Loucy (cell line): ENCODE measurements around the gene CABLES1.

ENCODE experiments used
- H2AFZ ChIP-seq: fragments of 200-600 bp; sonication (generic); 2 replicates; pipeline ENCODE4 v1.6.0; 2016; ENCODE audit warnings: antibody characterized with exemption, mild to moderate bottlenecking, low read length, moderate library complexity
- H3F3A ChIP-seq: fragments of 200-600 bp; 2 replicates; pipeline ENCODE4 v1.6.0; 2016; ENCODE audit warnings: antibody characterized with exemption, low read depth, mild to moderate bottlenecking
- H3K27me3 ChIP-seq: fragments of 200-600 bp; sonication (generic); 2 replicates; pipeline ENCODE4 v1.6.1; 2014; ENCODE audit warnings: low read length, mild to moderate bottlenecking; ENCODE audit not compliant: insufficient read depth, poor library complexity, severe bottlenecking
- H3K36me3 ChIP-seq: fragments of 200-600 bp; sonication (generic); 2 replicates; pipeline ENCODE4 v1.6.1; 2016; ENCODE audit warnings: low read length; ENCODE audit not compliant: insufficient read depth
- H3K4me1 ChIP-seq: fragments of 200-600 bp; sonication (generic); 2 replicates; pipeline ENCODE4 v1.5.1; 2014; ENCODE audit warnings: low read length, mild to moderate bottlenecking; ENCODE audit not compliant: insufficient read depth, poor library complexity, severe bottlenecking
- H3K4me2 ChIP-seq: fragments of 200-600 bp; sonication (generic); 2 replicates; pipeline ENCODE4 v1.6.0; 2014; ENCODE audit warnings: antibody characterized with exemption, low read length, low read depth, mild to moderate bottlenecking; ENCODE audit not compliant: poor library complexity, severe bottlenecking
- H3K4me3 ChIP-seq: fragments of 200-600 bp; sonication (generic); 2 replicates; pipeline ENCODE4 v1.5.1; 2014; ENCODE audit warnings: low read length, mild to moderate bottlenecking, mixed read lengths; ENCODE audit not compliant: poor library complexity, severe bottlenecking
- H3K79me2 ChIP-seq: fragments of 200-600 bp; sonication (generic); 2 replicates; pipeline ENCODE4 v1.6.1; 2014; ENCODE audit warnings: low read length; ENCODE audit not compliant: insufficient read depth
- H3K9ac ChIP-seq: fragments of 200-600 bp; sonication (generic); 2 replicates; pipeline ENCODE4 v1.6.0; 2014; ENCODE audit warnings: mild to moderate bottlenecking, low read depth, low read length, moderate library complexity; ENCODE audit not compliant: poor library complexity, severe bottlenecking
- H3K9me2 ChIP-seq: fragments of 200-600 bp; sonication (generic); replicated peaks from 2 replicates; pipeline ENCODE4 v1.6.1; 2016; ENCODE audit warnings: low read depth, low read length, mixed read lengths
- H3K9me3 ChIP-seq: fragments of 200-600 bp; sonication (generic); 2 replicates; pipeline ENCODE4 v1.6.1; 2014; ENCODE audit warnings: mild to moderate bottlenecking, antibody characterized with exemption, low read length, low read depth; ENCODE audit not compliant: insufficient read depth
- H4K20me1 ChIP-seq: fragments of 200-600 bp; sonication (generic); 2 replicates; pipeline ENCODE4 v1.6.0; 2014; ENCODE audit warnings: antibody characterized with exemption, low read length, mild to moderate bottlenecking; ENCODE audit not compliant: insufficient read depth, poor library complexity, severe bottlenecking
- EZH2phosphoT487 ChIP-seq: fragments of 200-600 bp; IDR thresholded peaks from 2 replicates; pipeline ENCODE4 v1.6.1; 2018; ENCODE audit warnings: antibody characterized with exemption, mild to moderate bottlenecking, moderate library complexity, borderline replicate concordance
- TF ChIP-seq, protein P1 (sequence below): fragments of 200-600 bp; sonication (generic); conservative IDR thresholded peaks from 2 replicates; pipeline ENCODE4 v1.5.1; 2014; ENCODE audit warnings: mild to moderate bottlenecking, antibody characterized with exemption, low read length

The CABLES1 gene

DNA sequence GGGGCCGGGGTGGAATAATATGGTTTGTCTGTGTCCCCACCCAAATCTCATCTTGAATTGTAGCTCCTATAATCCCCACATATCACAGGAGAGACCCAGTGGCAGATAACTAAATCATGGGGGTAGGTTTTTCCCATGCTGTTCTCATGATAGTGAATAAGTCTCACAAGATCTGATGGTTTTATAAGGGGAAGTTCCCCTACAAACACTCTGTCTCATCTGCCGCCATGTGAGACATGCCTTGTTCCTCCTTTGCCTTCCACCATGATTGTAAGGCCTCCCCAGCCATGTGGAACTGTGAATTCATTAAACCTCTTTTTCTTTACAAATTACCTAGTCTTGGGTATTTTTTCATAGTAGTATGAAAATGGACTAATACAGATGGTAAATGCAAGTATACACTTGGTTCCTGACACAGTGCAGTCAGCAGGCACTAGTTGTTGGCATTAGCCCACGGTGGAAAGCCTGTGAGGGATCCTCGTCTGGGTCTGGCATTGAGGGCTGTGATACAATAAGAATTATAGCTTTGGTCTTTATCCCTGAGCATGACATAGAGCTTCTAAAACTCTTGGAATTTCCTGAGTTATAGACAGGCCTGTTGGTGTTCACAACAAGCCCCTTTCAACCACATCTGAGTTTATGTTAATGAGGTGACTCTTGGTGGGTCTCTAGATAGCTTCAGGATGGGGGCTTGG is 135.8 kb downstream of the CABLES1 start:
- Histone ChIP-seq H3K9me2 (no peaks in the 10 kb centered on the region), H3F3A (no peaks in the 10 kb centered on the region), H3K4me3 (no peak overlapping the region), H4K20me1 (no peaks in the 10 kb centered on the region), H2AFZ (no peak overlapping the region), H3K9ac (no peak overlapping the region), H3K27me3 (no peaks in the 10 kb centered on the region), H3K4me2 (no peak overlapping the region), H3K9me3 (peaks cover 12% of the 10 kb centered on the region; the same call in 1 of the 2 replicates), H3K36me3 (no peaks in the 10 kb centered on the region), H3K79me2 (no peaks in the 10 kb centered on the region), H3K4me1 (peaks cover 13% of the 10 kb centered on the region)
- TF ChIP-seq EZH2phosphoT487: no peak
- TF ChIP-seq, protein P1, sequence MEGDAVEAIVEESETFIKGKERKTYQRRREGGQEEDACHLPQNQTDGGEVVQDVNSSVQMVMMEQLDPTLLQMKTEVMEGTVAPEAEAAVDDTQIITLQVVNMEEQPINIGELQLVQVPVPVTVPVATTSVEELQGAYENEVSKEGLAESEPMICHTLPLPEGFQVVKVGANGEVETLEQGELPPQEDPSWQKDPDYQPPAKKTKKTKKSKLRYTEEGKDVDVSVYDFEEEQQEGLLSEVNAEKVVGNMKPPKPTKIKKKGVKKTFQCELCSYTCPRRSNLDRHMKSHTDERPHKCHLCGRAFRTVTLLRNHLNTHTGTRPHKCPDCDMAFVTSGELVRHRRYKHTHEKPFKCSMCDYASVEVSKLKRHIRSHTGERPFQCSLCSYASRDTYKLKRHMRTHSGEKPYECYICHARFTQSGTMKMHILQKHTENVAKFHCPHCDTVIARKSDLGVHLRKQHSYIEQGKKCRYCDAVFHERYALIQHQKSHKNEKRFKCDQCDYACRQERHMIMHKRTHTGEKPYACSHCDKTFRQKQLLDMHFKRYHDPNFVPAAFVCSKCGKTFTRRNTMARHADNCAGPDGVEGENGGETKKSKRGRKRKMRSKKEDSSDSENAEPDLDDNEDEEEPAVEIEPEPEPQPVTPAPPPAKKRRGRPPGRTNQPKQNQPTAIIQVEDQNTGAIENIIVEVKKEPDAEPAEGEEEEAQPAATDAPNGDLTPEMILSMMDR: no peak

DNA sequence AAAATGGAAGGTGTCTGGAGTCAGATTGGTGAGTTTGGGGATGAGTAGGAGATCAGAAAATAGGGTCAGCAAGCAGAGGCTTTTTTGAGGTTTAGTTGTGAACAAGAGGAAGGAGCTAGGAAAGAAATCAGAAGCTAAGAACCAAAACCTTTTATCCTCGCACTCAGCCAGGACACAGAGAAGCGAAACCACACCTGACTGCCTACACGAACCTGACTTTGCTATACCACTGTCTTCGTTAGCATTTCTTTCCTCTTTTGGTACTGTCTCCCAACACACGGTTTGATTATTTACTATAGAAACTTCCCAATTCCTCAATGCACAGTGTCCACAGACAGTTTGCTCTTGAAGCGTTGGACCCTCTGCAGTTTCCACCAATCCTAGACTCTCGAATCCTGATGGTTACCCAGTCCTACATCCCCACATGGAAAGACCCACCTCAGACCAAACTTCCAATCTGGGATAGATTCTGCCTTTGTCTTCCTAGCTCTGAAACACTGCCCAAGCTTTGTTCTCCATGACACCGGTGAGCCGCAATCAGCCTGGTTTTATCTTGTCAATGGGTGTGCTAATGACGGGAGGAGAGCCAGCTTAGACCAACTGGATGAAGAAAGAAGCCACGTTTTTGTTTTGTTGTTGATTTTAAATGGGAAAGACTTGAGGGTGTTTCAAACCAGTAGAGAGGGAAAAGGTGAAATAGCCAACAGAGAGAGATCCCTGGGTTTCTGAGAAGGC is 137.4 kb downstream of the CABLES1 start:
- no peaks in the 10 kb centered on the region for H4K20me1 ChIP-seq
- TF ChIP-seq, protein P1: no peak
- TF ChIP-seq EZH2phosphoT487: no peak
- no peaks in the 10 kb centered on the region for H3K27me3 ChIP-seq
- no peak overlapping the region for H3K9ac ChIP-seq
- H3K9me2 ChIP-seq: no peaks in the 10 kb centered on the region
- no peaks in the 10 kb centered on the region for H3K36me3 ChIP-seq
- no peaks in the 10 kb centered on the region for H3F3A ChIP-seq
- no peak overlapping the region for H3K4me2 ChIP-seq
- H3K4me1 ChIP-seq: no peaks in the 10 kb centered on the region
- no peak overlapping the region for H2AFZ ChIP-seq
- no peaks in the 10 kb centered on the region for H3K79me2 ChIP-seq
- H3K9me3 ChIP-seq: peaks cover 15% of the 10 kb centered on the region; the same call in 1 of the 2 replicates
- H3K4me3 ChIP-seq: no peak overlapping the region

DNA sequence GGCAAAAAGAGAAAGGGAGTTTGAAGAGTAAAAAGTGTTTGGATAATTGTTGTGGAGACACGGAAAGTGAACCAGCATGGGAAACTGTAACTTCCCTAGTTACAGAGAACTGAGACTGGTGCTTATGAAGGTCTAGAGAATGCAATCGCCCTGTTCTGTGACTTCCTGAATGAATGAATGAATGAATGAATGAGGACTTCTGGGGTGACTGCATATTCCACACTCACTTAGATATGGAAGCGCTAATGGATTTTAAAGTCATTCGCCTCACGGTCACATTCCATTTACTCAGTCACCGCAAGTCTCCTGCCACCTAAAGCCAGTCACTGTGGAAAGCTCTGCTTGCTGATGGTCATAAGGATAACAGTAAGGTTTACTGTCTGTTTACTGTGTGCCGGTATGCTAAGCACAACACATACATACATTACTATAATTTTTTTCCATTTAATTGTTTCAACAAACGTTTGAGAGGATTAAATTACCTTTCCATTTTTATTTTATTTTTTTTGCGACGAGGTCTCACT is 138.2 kb downstream of the CABLES1 start:
- no peaks in the 10 kb centered on the region for H3K9me2 ChIP-seq
- no peaks in the 10 kb centered on the region for H3K27me3 ChIP-seq
- H3K9ac ChIP-seq: no peak overlapping the region
- H3K36me3 ChIP-seq: no peaks in the 10 kb centered on the region
- no peak overlapping the region for H2AFZ ChIP-seq
- TF ChIP-seq EZH2phosphoT487: no peak
- TF ChIP-seq, protein P1: no peak
- no peaks in the 10 kb centered on the region for H4K20me1 ChIP-seq
- peaks cover 19% of the 10 kb centered on the region; the same call in 1 of the 2 replicates for H3K9me3 ChIP-seq
- no peak overlapping the region for H3K4me3 ChIP-seq
- no peak overlapping the region for H3K4me2 ChIP-seq
- H3F3A ChIP-seq: no peaks in the 10 kb centered on the region
- no peaks in the 10 kb centered on the region for H3K4me1 ChIP-seq
- H3K79me2 ChIP-seq: no peaks in the 10 kb centered on the region
